8988T (cell line): Measurements from ENCODE around the gene TTLL12.
A peak's percentile ranks its signal among the peaks of the same experiment; 100 is the strongest.

Source experiments
- DNase-seq: peaks from one replicate; pipeline ENCODE4 v3.0.0; 2011

TTLL12 gene

DNA sequence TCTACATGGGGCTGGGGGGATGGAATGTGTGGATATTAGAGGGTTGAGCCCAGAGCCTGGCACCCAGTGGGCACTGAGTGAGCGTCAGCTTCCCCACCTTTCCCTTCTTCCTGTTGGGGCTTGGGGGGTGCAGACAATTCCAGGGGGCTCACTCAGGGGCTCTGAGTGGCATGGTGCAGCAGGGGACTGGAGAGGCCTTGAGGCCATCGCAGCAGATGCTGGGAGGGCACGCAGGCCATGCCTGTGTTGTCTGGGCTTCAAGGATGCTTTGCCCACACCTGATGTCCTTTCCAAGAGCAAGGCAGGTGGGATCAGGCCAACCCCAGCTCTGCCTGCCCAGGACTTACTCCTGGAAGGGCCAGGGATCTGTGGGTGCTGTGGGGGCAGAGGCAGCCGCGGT lies 11.2 kb upstream of the TTLL12 start:
- no peak for DNase-seq

DNA sequence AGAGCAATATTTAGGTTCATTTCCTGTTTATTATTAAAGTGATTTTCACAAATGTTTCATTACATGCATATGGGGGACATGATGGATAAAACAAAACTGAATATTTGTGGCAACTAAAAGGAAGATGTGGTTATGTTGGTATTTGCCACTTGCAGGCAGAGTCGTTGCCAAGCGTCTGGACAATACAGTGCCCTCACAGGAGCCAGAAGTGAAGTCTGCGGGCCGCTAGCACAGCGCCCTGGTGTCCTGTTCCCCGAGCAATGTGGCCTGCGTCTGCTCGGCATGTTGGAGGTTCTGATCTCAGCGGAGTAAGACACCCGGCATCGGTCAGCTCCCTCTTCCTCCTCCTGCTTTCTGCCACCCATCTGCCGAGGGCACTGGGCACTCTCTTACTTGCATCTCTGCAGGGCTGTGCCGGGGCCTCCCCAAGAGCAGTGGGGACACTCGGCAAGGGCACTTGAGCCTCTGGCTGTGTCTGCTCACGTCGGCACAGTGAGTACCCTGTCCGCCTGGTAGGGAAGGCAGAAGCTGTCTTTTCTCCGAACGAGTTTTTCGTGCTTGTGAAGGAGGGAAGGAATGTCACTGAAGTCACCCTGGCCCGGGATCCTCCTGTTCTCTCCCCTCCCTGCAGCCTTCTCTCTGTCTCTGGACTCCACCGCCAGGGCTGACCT lies 10.5 kb upstream of the TTLL12 start:
- DNase-seq = no peak

DNA sequence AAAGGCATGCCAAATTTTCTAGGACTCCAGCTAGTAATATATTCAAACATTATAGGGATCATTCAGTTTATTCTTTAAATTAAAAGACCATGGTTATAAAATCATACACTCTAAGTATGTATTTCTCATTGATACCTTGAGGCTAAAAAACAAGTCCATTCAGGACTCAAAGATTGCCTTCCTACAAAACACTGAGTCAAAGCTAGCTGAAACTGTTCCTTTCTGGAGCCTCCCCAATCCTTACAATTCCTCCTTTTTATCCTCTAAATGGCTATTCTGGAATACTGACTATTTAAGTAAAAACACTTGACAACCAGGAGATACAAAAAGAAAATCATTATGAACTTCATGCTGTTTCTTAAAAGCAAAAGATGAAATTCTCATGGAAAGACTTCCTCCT lies 4.9 kb upstream of the TTLL12 start:
- DNase-seq = no peak

GRCh38 chr22:43188829-43189545 lies 2.1 kb upstream of the TTLL12 start:
- no peak for DNase-seq

DNA sequence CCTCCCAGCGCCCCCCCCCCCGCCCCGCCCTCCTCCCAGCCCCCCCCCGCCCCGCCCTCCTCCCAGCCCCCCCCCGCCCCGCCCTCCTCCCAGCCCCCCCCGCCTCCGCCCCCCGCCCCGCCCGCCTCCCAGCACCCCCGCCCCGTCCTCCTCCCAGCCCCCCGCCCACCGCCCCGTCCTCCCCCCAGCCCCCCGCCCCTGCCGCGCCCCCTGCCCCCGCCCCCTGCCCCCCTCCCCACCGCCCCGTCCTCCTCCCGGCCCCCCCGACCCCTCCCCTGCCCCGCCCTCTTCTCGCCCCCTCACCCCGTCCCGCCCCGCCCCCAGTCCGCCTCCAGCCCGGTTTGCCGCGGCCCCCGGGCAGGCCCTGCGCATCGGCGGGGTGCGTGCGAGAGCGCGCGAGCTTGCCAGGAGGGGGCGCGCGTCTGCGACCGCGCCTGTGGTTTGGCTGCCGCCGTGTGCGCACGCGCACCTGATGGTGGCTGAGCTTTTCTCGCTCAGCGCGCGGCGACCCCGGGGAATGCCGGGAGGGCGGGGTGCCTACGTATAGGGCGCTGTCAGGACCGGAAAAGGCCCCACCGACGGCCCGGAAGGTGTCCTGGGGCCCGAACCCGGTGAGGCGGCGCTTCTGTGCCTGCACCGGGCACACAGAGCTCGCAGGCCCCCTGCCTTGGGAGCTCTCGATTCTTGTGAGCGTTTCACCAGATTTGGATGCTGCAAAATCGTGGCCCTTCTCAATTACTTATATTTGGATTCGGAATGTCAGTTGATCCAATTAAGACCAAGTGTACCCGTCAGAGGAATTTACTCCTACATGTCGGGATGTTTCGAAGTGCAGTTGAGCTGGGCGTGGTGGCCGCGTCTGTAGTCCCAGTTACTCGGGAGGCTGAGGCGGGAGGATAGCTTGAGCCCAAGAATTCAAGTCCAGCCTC lies 501 bp upstream of the TTLL12 start:
- peak; percentile 91 for DNase-seq

DNA sequence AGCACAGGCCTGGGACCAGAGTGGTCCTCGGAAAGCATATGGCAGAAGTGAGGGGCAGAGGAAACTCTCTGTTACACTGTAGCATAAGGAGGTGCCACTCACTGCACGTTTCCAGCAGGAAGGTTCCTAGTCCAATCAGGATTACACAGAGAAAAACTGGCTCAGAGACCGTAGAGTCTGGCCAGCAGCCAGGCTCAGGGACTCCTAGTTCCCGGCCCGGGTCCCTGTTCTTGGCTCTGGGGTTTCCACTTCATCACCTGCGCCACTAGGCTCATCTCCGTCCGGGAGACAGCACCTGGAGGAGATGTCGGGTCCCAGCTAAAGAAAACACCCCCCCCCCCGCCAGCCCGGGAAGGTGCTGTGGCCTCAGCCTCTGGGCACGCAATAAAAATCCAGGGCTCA lies 1.1 kb downstream of the TTLL12 start:
- DNase-seq = no peak

GRCh38 chr22:43183496-43184277 lies 3.2 kb downstream of the TTLL12 start:
- DNase-seq = no peak

DNA sequence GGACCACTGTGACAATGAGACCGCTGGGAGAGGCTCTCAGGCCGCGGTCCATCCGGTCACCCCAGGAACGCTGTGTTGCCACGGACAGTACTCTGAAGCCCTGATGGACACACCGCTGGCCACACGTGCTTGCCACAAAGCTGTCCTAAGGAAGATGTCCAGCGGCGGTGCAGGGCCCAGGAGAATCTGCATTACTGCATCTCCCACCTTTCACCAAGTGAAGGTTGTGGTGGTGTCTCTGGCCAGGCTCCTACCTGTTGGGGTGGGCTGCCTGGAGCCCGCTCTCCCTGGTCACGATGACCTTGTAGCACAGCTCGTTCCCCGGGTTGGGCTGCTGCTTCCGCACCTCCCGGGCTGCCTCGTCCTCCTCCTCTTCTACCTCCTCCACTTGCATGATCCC lies 4.2 kb downstream of the TTLL12 start:
- no peak for DNase-seq

DNA sequence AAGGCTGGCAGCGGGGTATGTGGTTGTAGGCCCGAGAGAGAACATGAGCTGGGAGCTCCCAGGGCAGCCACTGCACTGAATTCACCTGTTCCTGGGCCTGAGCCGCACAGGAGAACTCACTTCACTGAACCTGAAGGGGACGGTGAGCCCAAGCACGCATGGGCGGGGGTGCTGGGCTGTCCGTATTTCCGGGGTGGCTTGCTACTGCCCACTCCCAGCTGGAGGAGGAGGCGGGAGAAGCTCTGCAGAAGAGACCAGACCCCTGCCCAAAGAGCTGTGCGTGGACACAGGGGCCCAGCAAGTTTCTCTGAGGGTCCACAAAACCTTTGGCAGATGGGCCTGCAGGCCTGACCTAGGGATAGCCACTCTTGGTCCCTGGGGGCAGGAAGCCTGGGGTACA lies 4.8 kb downstream of the TTLL12 start:
- no peak for DNase-seq

- DNase-seq = no peak
These were observed 5.4 kb downstream of the TTLL12 start for GRCh38 chr22:43181321-43182076.

DNA sequence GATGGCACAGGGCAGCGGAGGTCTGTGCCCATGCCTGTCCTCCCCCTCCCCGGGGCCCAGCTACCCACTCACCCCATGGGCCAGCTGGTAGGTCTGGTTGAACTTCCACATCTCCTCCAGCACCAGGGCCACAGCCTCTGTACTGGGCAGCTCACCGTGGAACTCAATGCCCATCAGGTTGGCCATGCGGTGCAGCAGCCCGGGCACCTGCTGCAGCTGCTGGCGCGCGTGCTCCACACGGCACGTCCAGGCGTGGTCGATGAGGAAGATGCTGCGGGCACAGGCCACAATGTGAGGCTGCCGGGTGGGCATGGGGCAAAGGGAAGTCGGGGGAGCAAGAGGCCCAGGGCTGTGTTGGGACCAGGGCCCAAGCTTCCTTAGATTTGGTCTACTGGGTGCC lies 6.3 kb downstream of the TTLL12 start:
- DNase-seq = no peak

DNA sequence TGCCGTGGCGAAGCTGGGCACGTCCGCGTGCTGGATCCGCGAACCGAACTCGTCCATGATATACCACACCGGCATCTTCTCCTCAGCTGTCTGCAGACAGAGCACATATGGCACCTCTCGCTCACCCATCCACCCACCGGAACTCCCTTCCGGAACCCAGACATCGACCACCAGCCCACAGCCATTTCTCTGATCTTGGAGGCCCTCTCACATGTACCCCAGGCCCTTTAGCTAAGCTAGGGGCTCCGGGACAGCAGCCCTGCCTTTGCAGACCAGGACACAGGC lies 7.1 kb downstream of the TTLL12 start:
- DNase-seq = no peak

- no peak for DNase-seq
These were observed 7.6 kb downstream of the TTLL12 start for GRCh38 chr22:43179146-43179910.

DNA sequence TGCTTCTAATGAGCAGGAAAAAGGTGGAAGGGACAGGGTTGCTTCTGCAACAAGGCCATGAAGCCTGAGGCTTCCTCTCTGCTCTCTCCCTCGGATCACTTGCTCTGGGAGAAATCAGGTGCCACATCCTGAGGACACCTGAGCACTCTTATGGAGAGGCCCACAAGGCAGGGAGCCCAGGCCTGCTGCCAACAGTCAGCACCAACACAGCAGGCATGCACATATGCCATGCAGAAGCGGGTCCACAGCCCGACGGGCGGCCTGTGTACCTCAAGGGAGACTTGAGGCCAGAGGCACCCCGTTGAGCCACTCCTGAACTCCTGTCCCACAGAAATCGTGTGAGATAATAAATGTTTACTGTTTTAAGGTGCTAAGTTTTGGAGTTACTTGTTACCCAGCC lies 9.5 kb downstream of the TTLL12 start:
- no peak for DNase-seq

- DNase-seq = no peak
These were observed 10.8 kb downstream of the TTLL12 start for GRCh38 chr22:43176090-43176489.

GRCh38 chr22:43174941-43175531 lies 11.9 kb downstream of the TTLL12 start:
- DNase-seq = no peak

GRCh38 chr22:43173976-43174720 lies 12.8 kb downstream of the TTLL12 start:
- no peak for DNase-seq

GRCh38 chr22:43173566-43173965 lies 13.4 kb downstream of the TTLL12 start:
- no peak for DNase-seq

GRCh38 chr22:43172191-43172590 lies 14.7 kb downstream of the TTLL12 start:
- no peak for DNase-seq

- no peak for DNase-seq
These were observed 15.3 kb downstream of the TTLL12 start for GRCh38 chr22:43171607-43172006.
